MM.1S (cell line): ENCODE results near the gene PARVA.

Experiments used
- DNase-seq: peaks from one replicate; pipeline ENCODE4 v3.0.0-alpha.2; 2015
- H2AFZ ChIP-seq: fragments of 300-600 bp; sonication (generic); 2 replicates; pipeline ENCODE4 v1.6.0; 2016; ENCODE audit warnings: antibody characterized with exemption, low read length
- H3F3A ChIP-seq: fragments of 300-600 bp; sonication (generic); 2 replicates; pipeline ENCODE4 v1.6.1; 2016; ENCODE audit warnings: mild to moderate bottlenecking, antibody characterized with exemption, low read length, moderate library complexity, mixed read lengths; ENCODE audit not compliant: insufficient read depth
- H3K27ac ChIP-seq: fragments of 300-600 bp; sonication (generic); 2 replicates; pipeline ENCODE4 v1.5.1; 2016; ENCODE audit warnings: mild to moderate bottlenecking, low read length
- H3K27me3 ChIP-seq: fragments of 300-600 bp; sonication (generic); replicated peaks from 2 replicates; pipeline ENCODE4 v1.6.0; 2016; ENCODE audit warnings: low read length; ENCODE audit not compliant: insufficient read depth
- H3K36me3 ChIP-seq: fragments of 300-600 bp; sonication (generic); replicated peaks from 2 replicates; pipeline ENCODE4 v1.6.1; 2016; ENCODE audit warnings: mild to moderate bottlenecking, low read length, mixed read lengths; ENCODE audit not compliant: insufficient read depth
- H3K4me1 ChIP-seq: fragments of 300-600 bp; sonication (generic); 2 replicates; pipeline ENCODE4 v1.6.1; 2016; ENCODE audit warnings: low read length, mixed read lengths
- H3K4me2 ChIP-seq: fragments of 300-600 bp; sonication (generic); 2 replicates; pipeline ENCODE4 v1.6.0; 2016; ENCODE audit warnings: low read depth, low read length
- H3K4me3 ChIP-seq: fragments of 300-600 bp; sonication (generic); 2 replicates; pipeline ENCODE4 v1.5.1; 2016; ENCODE audit warnings: low read length, mixed read lengths
- H3K79me2 ChIP-seq: fragments of 300-600 bp; sonication (generic); 2 replicates; pipeline ENCODE4 v1.6.1; 2016; ENCODE audit warnings: mixed run types, low read length, mixed read lengths
- H3K9ac ChIP-seq: fragments of 300-600 bp; sonication (generic); 2 replicates; pipeline ENCODE4 v1.6.1; 2016; ENCODE audit warnings: low read length, mixed read lengths
- H3K9me2 ChIP-seq: fragments of 300-600 bp; sonication (generic); replicated peaks from 2 replicates; pipeline ENCODE4 v1.6.1; 2016; ENCODE audit warnings: mild to moderate bottlenecking, low read length, mixed read lengths; ENCODE audit not compliant: insufficient read depth
- H3K9me3 ChIP-seq: fragments of 300-600 bp; sonication (generic); replicated peaks from 2 replicates; pipeline ENCODE4 v1.6.1; 2016; ENCODE audit warnings: mild to moderate bottlenecking, low read length, mixed read lengths; ENCODE audit not compliant: insufficient read depth
- H4K20me1 ChIP-seq: fragments of 300-600 bp; sonication (generic); 2 replicates; pipeline ENCODE4 v1.6.1; 2016; ENCODE audit warnings: mild to moderate bottlenecking, low read length, moderate library complexity, mixed read lengths; ENCODE audit not compliant: insufficient read depth
- CTCF ChIP-seq: fragments of 300-600 bp; sonication (generic); IDR thresholded peaks from 2 replicates; pipeline ENCODE4 v1.5.1; 2016; ENCODE audit warnings: antibody characterized with exemption, low read length, mixed read lengths
- EZH2 ChIP-seq: fragments of 300-600 bp; sonication (generic); optimal IDR thresholded peaks from 2 replicates; pipeline ENCODE3; 2017; ENCODE audit warnings: low read depth, mild to moderate bottlenecking, antibody characterized with exemption, low read length, mixed read lengths
- EZH2phosphoT487 ChIP-seq: fragments of 300-600 bp; sonication (generic); IDR thresholded peaks from 2 replicates; pipeline ENCODE4 v1.6.1; 2018; ENCODE audit warnings: antibody characterized with exemption, low read length

PARVA gene

DNA sequence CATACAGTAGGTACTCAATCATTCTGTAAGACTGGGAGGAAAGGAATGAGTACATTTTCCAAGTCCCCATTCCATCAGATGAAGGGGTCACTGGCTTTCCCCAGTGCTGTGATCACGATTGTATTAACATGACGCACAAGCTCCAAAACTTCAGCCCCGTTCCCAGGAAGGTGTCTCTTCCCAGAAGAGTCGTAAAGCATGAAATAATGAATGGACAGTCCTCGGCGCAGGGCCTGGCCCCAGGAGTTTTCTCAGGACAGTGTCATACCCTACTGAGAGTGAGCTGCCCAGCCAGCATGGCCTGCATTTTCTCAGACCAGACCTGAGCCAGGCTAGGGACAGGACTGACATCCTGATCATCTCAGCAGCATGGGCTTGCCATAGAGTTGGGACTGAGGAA is 80.7 kb downstream of the PARVA start:
- H3K4me1 ChIP-seq: no peaks in the 10 kb centered on the region
- TF ChIP-seq EZH2phosphoT487: no peak
- TF ChIP-seq CTCF: no peak
- TF ChIP-seq EZH2: no peak
- H2AFZ ChIP-seq: no peak overlapping the region
- H3F3A ChIP-seq: no peaks in the 10 kb centered on the region
- no peaks in the 10 kb centered on the region for H3K36me3 ChIP-seq
- no peaks in the 10 kb centered on the region for H3K27me3 ChIP-seq
- no peak for DNase-seq
- no peak overlapping the region for H3K4me2 ChIP-seq
- H3K27ac ChIP-seq: no peak overlapping the region
- no peak overlapping the region for H3K4me3 ChIP-seq
- H3K9ac ChIP-seq: no peak overlapping the region
- no peaks in the 10 kb centered on the region for H4K20me1 ChIP-seq
- no peaks in the 10 kb centered on the region for H3K79me2 ChIP-seq
- no peaks in the 10 kb centered on the region for H3K9me2 ChIP-seq
- no peaks in the 10 kb centered on the region for H3K9me3 ChIP-seq

- H3K79me2 ChIP-seq: no peaks in the 10 kb centered on the region
- no peaks in the 10 kb centered on the region for H3K4me1 ChIP-seq
- no peaks in the 10 kb centered on the region for H4K20me1 ChIP-seq
- no peaks in the 10 kb centered on the region for H3K9me2 ChIP-seq
- H3F3A ChIP-seq: no peaks in the 10 kb centered on the region
- no peak overlapping the region for H3K4me3 ChIP-seq
- H3K9ac ChIP-seq: no peak overlapping the region
- DNase-seq: no peak
- H3K9me3 ChIP-seq: no peaks in the 10 kb centered on the region
- no peaks in the 10 kb centered on the region for H3K27me3 ChIP-seq
- H3K4me2 ChIP-seq: no peak overlapping the region
- H2AFZ ChIP-seq: no peak overlapping the region
- H3K27ac ChIP-seq: no peak overlapping the region
- TF ChIP-seq EZH2phosphoT487: no peak
- TF ChIP-seq EZH2: no peak
- no peak for TF ChIP-seq CTCF
- H3K36me3 ChIP-seq: no peaks in the 10 kb centered on the region
Measured at GRCh38 chr11:12459374-12459773, 82.0 kb downstream of the PARVA start.

GRCh38 chr11:12459865-12460444 is 82.6 kb downstream of the PARVA start:
- no peak overlapping the region for H3K4me3 ChIP-seq
- no peak overlapping the region for H3K27ac ChIP-seq
- H3K9me3 ChIP-seq: no peaks in the 10 kb centered on the region
- H3K79me2 ChIP-seq: no peaks in the 10 kb centered on the region
- H4K20me1 ChIP-seq: no peaks in the 10 kb centered on the region
- H2AFZ ChIP-seq: no peak overlapping the region
- no peaks in the 10 kb centered on the region for H3K36me3 ChIP-seq
- no peak for TF ChIP-seq EZH2
- TF ChIP-seq CTCF: no peak
- TF ChIP-seq EZH2phosphoT487: no peak
- no peaks in the 10 kb centered on the region for H3K9me2 ChIP-seq
- DNase-seq: no peak
- H3F3A ChIP-seq: no peaks in the 10 kb centered on the region
- H3K4me1 ChIP-seq: no peaks in the 10 kb centered on the region
- H3K9ac ChIP-seq: no peak overlapping the region
- no peaks in the 10 kb centered on the region for H3K27me3 ChIP-seq
- no peak overlapping the region for H3K4me2 ChIP-seq
